ENCODE results near the gene DSE.

Gene DSE

DNA sequence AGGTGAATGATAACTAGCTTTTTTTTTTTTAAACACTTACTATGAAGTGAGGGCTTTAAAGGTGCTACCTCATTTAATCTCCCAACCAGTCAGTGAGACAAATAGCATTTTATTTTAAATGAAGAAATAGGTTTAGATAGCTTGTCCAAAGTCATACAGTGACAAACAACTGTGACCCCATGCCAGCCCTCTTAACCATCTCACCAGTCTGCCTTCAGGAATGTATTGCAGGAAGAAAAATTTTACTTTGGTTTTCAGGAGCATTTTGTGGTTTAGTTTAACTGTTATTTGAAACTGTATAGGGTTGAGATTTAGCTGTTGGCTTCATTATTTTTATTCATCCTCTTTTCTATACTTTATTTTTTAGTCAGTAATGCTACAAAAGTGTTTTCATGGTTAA is 18.6 kb downstream of the DSE start:
- no peak for DNase-seq

DNA sequence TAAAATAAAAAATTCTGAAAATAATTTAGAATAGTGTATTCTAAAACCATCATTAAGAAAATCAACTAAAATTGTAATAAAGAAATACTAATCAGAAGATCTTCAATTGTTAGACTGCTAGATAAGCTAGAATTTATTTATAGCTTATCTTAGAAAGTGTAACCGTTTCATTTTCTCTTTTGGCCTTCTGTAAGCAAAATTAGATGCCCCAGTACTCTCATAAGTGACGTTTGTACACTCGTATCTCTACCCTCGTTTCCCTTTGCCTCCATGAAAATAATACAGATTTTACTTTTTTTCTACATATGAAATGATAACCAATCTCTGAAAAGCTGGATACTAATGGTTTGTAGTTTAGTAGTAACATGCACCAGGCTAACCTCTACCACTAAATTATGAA is 19.8 kb downstream of the DSE start:
- DNase-seq, result no peak

DNA sequence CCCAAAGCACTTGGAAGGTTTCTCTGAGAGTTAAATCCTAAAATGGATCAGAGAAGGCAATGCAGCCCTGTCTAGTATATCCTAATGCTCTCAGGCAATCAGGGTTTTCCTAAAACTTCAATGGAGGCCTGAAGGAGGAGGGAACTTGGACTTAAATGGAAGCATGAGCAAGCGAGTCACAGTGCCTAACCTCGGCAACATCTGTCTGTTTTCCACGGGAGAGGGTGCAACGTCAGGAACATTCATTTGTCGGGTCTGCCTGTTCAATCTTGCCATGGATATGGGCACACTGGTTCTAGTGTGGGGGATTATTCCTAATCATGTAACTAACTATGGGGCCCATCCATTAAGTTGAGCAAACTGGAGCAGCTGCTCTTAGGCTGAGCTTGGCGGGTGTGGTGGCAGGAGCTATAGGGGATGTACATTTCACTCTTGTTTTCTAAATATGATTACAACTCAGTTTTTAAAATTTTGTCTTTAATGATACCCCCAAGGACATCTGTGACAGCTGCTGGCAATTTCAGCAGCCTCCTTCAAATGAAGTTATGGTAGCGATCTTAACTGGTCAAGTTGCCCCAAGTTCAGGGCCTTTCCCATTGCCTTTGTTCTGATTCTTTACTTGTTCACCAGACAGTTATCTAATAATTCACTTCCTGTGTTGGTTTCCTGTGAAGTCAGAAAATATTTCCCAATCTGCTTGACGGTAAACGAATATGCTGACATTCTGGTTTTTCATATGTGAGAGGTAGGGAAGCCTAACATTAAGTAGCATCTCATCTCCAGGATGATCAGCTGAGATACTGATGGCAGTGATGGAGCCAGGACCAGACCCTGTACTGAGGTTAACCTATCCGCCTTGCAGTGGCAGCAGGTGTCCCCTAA is 21.6 kb downstream of the DSE start:
- DNase-seq, result no peak

DNA sequence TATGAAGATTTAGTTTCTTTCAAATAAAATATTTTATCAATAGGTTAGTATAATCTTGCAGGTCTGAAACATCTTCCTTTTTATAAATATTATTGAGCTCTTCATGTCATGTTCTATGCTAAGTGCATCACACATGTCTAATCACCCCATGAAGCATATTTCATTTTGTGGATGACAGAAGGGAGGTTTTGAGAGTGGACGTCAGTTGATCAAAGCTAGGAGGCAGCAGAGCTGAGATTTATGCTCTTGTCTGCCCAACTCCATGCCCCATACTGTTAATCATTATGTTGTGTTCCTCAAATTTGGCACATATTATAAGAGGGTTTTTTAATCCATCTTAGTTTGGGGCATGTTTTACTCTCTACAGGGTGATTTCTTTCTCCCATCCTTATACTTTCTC is 22.7 kb downstream of the DSE start:
- DNase-seq, result no peak

DNA sequence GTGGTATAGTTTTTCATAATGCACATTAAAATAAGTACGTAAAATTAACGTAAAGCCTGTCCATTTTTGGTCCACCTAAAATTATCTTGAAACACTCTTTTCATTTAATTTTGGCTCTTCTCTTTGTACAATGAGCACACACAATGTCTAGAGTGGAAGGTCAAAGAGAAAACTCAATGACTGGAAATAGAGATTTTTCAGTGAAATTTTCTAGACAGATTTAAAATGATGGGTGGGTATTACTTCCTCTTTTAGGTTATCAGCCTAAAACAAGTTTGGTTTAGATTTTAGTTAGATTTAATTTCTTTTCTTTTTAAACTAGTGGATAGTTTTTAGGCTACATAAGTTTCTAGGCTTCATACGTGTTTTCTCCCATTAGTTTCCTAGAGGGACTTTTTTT is 24.9 kb downstream of the DSE start:
- DNase-seq, result no peak

DNA sequence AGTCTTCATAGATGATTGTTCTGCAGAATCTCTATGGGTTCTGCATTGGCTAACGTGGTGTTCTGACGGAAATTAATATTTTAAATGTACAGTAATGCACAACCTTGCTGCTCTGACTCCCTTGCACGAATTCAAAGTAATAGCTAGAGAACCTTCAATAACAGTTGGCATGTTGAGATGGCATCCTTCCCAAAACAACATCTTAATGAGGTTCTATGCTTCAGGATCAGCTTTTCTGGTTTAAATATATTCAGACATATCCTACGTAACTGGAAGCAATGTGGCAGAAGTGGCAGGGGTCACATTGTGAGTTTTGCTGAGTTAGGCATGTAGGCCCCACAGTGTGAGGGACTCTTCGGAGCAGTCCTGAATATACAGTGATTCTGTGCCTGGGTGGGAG is 25.7 kb downstream of the DSE start:
- no peak for DNase-seq

DNA sequence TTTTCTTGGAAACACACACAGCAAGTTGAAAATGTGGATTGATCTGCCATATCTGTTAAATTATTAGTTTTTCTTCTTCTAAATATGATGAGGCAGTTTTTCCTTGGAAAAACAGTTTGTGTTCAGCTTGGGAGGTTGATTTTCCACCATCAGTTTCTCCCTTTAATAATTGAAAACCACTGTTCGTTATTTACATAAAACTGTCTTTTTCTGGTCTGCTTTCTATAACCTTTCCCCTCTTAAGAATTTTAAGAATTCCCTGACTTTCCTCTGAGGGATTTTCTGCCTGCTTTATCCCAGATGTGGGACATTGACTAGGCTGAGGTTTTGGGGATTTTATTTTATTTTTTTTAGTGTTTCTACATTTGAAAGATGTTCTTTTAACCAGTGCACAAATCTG is 27.2 kb downstream of the DSE start:
- DNase-seq, result no peak

DNA sequence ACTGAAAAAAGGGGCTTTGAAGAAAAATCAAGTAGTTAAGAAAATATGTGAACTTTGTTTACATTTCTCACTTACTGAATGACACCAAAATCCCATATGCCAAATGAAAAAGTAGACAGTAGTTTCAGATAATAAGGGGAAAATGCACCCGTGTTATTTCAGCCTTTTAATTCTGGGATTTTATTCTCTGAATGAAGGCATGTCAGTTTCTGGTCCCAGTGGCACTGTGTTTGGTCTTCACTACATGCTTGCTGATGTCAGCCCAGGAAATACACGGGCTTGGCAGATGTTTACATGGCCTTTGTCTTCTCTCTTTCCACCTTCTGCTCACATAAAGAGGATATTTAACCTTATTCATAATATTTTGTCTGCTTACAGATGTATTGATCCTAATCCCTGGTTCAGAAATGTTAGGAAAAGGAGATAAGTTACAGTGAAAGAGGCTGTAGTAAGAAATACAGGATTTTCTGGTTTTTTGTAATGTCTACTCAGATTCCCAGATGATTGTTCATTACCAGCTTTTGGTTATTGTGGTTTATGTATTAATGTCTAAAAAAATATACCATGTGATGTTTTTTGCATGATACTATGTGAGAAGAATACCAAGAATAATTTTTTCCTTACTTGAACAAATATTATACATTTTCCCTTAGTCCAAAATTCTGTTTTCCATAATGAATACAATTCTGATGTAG is 27.7 kb downstream of the DSE start:
- DNase-seq, result no peak

DNA sequence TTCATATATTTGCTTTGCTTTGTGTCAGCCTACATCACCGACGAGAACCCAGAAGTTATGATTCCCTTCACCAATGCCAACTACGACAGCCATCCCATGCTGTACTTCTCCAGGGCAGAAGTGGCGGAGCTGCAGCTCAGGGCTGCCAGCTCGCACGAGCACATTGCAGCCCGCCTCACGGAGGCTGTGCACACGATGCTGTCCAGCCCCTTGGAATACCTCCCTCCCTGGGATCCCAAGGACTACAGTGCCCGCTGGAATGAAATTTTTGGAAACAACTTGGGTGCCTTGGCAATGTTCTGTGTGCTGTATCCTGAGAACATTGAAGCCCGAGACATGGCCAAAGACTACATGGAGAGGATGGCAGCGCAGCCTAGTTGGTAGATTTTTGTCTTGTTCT is 28.5 kb downstream of the DSE start:
- no peak for DNase-seq

DNA sequence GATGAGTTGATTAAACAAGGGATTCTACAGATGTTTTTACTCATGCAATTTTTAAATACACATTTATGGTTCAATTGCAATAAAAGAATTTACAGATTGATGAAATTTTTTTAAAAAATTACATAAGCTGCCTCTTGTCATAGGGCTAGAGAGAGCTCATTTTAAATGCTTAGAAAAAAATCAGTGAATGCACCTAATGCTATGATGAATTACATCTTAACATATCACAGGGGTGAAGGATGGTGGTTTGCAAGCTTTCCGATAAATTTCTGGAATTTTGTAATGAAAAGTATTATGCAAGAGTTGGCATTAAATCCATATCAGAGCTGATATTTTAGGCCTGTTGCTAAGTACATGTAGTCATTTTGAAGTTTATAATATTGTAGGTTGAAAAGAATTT is 29.6 kb downstream of the DSE start:
- DNase-seq, result no peak

DNA sequence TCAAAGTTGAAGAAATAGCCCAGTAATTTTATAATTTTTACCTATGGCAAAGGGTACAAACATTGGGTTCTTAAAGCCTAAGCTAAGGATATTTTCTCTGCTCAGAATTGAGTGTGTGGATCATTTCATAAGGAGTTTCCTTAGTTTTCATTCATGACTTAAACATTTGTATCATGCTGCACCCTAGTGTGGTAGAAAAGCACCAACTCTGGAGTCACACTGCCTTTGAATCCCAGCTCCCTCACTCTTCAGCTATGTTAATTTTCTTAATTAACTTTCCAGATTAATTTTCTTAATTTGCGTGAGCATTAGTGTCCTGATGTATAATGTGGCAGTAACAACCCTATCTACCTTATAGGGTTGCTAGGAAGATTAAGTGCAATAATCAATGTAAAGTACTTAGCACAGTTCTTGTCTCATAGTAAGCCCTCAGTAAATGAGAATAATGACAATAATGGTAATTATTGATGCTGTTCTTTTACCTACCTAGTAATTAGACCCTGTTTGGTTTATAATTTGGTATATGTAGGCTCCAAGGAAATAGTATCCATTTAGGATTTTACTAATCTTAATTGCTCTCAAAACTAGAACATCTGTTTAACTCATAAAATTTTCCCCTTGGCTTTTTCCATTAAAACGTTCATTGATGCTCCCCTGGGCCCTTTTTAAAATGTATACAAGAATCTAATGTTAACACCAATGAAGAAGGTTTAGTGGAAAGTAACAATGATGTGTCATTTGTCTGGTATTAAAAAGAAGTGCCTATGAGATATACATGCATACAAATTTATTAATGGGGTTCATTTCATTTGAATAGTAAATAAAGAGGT is 31.6 kb downstream of the DSE start:
- no peak for DNase-seq

DNA sequence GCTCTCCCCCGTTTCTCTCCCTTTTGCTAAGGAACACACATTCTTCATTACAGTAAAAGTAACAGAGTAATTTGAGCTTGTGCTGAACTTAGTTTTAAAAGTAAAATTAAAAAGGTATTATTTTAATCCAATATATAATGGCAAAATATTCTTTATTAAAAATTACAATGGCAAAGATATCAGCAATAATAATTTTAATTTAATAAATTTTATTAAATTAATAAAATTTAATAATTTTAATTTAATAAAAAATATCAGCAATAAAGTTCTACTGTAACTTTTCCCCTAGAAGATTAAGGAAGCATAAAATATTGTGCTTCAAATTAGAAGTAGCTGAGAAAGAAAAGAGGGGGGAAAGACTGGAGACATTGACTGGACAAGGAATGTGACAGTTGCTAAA is 32.5 kb downstream of the DSE start:
- no peak for DNase-seq

DNA sequence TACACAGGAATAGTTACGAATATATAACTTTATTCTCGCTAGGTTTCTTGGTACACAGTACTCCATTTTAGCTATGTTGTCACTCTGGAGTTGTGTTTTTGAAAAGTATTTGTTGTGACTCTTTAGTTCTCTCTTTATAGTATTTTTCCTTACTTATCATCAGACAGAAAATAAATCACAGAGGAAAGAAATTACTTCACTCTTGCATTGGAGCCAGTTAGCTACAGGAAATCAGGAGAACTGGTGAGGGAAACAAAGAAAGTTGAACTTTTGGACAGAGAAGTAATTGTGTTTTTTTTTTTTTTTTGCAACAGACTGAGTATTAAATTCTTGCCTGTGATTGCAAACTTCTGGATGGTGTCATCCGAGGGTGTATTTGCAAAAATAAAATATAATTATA is 33.9 kb downstream of the DSE start:
- DNase-seq, result no peak

DNA sequence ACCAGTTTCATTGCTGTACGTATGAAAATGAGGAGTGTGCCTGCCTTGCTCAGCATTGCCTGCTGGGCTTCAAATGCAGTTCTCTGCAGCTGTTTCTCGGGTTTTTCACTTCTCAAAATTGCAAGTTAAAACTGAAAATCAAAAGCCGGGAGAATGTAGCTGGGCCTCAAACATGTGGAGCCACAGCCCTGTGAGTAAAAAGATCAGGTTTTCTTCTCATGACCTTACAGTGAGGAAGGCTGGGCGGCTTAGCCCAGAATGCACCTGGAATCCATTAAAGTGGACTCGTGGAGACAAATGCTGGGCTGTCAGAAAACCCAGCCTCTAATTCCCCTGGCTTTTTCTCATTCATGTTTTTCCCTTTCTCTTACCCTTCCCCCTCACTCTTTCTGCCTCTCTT is 34.4 kb downstream of the DSE start:
- DNase-seq, result no peak

DNA sequence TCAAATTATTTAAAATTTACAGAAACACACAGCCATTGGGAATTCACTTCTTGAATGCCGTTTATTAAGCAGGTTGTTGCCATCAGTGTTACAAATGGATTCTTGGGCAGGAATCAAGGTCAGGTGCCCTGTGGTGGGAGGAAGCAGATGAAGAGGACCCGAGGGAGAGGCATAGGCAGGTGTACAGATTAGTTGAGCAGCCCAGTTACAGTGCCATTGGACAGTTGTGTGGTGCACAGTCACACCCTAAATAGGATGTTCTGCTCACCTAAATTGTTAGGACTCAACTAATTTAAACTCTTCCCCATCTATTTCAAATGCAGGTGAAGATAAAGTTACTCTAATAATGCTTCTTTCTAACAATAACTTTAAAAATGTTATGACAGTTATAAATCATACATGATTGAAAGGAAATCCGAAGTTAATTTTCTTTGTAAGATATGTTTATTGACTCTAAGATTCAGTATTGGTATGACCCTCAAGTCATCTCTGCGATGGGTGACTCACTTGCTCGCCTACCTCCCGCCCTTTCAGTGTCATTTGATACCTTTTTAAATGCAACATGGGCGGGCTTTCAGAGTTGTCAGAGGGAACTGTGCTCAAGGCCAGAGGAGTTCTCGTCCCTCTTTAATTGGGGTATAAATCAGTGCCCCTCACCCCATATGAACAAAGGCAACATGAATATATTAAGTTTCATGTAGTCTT is 35.1 kb downstream of the DSE start:
- no peak for DNase-seq

DNA sequence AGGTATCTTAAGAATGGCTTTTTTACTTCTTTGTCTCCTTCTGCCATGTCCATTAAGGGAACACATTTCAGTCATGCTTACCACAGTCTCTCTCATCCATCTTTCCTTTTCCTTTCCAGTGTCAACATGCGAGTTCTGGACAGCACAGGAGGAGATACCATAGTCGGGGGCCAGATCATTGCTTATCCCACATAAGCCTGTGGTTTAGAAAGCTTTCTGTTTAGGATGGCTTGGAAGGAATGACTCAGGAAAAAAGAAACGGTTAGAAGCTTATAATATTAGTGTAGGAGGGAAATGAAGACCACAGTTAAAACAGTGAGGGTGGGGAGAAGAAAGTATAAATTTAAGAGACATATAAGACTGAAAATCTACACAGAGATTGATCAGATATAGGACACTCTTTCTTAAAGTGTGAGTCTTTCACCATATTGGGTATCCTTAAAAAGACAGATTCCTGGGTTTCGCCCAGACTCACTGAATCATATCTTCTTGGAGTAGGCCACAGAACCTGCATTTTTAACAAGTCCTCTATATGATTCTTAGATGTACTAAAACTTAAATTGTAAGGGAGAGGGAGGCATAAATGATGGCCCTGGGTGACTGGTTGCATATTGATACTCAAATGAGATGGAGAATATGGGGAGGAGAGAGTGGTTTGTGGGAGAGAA is 36.1 kb downstream of the DSE start:
- DNase-seq, result no peak

DNA sequence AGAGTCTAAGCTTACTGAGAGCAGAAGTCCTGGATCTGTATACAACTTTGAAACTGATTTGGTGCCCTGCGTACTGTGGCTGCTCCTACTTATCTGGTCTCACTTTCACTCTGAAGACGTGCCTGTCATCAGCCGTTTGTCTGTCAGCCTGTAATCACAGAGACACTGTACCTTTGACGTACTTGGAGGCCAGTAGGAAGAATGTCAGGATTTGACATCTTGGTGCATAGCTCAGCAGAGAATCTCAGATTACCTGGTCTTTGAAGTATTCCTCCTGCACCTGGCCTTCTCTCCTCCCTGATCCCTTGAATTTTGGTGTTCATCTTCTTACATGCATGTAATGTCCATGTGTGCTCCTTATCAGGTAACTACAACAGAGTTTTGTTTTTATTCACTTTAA is 37.7 kb downstream of the DSE start:
- DNase-seq, result no peak

DNA sequence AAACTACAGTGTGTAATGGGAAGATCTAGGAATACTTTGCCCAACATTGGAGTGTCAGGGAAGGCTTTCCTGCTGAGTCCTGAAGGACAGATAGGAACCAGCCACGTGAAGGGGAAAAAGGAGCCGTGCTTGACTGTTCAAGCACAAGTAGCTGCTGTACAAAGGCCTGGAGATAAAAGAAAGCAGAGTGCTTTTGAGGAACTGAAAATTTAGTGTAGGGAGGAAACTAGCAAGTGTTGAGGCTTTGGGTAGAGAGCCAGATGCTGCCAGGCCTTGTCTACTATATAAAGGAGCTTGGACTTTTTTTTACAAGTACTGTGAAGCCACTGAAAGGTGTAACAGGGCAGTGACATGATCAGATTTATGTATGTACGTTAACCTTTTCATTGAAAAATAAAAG is 39.0 kb downstream of the DSE start:
- DNase-seq, result no peak

DNA sequence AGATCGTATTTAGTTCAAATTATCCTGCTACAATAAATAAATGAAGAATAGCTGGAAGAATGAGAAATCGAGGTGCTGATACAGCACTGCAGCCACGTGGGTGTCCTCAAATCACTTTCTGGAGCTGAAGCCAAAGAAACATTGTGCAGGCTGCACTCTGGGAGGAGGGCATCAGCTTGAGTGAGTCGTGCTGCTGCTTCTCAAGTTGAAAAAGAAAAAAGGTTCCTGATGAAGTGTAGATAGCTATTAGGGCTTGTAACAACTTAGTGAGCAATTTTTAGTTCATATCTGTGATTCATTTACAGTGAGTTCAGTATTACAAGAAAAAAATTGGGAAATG is 40.5 kb downstream of the DSE start:
- DNase-seq, result no peak

DNA sequence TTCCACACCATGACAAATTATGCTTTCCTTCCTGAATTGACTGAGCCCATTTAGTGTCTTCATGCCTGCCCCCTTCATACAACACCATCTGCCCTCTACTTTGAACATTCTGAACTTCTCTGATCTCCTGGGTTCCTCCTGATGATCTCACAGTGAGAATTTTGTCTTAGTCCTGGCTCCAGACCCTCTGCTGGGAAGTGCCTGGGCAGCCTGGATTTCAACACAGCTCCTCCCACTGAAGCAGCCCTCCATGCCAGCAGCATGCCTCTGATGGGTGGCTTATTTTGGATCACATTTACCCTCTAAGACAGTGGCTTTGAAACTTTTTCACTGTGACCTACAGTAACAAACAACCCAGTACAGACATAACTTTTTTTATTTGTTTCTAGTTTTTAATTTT is 41.5 kb downstream of the DSE start:
- DNase-seq, result no peak

DNA sequence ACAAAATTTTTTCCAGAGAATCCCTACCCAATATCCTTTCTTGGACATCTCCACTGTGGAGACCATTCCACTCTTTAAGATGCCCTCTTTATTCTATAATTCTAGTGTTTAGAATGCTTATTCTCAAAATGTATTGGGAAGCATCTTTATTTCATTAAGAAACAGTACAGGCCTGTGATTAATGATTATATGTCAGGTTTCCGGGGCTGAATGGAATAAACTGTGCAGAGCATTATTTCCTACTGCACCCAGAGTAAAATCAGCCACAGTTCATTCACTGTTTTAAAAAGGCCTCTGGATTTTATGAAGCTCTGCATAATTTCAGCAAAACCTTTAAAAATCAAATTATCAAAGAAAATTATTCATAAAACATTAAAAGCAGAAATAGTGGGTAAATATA is 42.6 kb downstream of the DSE start:
- DNase-seq, result no peak

DNA sequence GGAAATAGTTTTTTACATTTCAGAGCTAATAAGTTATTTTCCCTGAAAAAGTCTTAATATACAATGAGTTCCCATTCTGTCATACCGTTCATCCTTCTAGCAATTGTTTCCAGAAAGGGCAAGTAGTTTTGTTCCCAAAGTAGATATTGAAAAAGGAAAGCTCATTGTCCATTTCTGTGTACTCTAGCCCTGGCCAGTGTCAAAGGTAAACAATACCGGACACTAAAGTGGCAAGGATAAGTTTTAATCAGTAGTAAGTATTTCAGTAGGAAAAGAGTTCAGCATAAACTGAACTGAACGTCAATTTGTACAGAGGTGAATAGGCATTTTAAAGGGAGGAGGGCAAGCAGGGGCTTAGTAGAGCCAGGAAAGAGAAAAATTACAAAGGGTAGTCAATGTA is 46.9 kb downstream of the DSE start:
- DNase-seq, result no peak

Data from activated CD4-positive, alpha-beta T cell treated with anti-CD3 and anti-CD28 coated beads, Interleukin-2, amount 50 U/mL, for 1 hour (primary cell).